ENCODE measurements around the gene HEPN1. TPM values are rescaled to one million over a fixed set of nuclear protein-coding genes. Genes with fewer than 3 reads are reported as not detected.
A peak's percentile ranks its signal among the peaks of the same experiment; 100 is the strongest.
"Not testable (repeated sequence)": the region's sequence is repeated elsewhere in the genome, so short reads cannot be mapped to it uniquely, and the experiment has no call there.

HEPN1 gene
- total RNA-seq, 2 experiments from 2014 or later = not detected

- CTCF ChIA-PET = interaction anchor here (0.6 to 2.6 kb wide), 7 partner anchors 17 to 621 kb away, joined by 3 to 8 read pairs (median 4); no protein-coding TSS in a partner anchor
- Mint-ChIP-seq H3K9me3 (peaks cover 2% of the 10 kb centered on the region), H3K4me3 (no peak within 1 kb of the TSS), H3K27ac (no peak within 1 kb of the TSS), H3K27me3 (ENCODE audit: low read depth) (no peaks in the 10 kb centered on the region), H3K36me3 (ENCODE audit: low read depth) (no peaks in the 10 kb centered on the region), H3K4me1 (ENCODE audit: low read depth) (peaks cover 7% of the 10 kb centered on the region)
- intact Hi-C loops (cut with micrococcal nuclease) = loop anchor here (1.0 to 10.0 kb wide), 12 partner anchors 34 to 933 kb away; partner anchors contain the start of genes EI24, HYLS1, SIAE and SPA17
- peak; percentile 97 for DNase-seq
Observed at GRCh38 chr11:124953753-124954589, 34.9 kb downstream of the HEPN1 start, which contains the start of gene CCDC15. CCDC15 (plus strand) TSS chr11:124954202; CDS start chr11:124954733, 531 bp downstream.

DNA sequence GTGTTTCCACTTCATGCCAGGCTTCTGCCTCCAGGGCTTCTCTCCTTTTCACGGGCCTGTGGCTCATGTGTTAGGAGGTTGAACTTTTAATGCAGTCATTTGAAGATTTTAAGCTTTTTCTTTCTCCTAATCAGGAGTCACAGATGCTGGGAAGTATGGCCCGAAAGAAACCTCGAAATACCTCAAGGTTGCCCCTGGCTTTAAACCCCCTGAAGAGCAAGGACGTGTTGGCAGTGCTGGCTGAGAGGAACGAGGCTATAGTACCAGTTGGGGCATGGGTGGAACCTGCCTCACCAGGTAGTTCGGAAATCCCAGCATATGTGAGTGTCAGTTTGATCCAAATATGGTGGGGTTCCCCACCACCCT is 35.5 kb downstream of the HEPN1 start:
- H3K27me3 Mint-ChIP-seq (ENCODE audit: low read depth) = no peaks in the 10 kb centered on the region

GRCh38 chr11:124955035-124955434 is 36.0 kb downstream of the HEPN1 start:
- no peaks in the 10 kb centered on the region for H3K36me3 Mint-ChIP-seq (ENCODE audit: low read depth)
- CTCF ChIA-PET = interaction anchor here (1.1 to 2.6 kb wide), 2 partner anchors 18 to 79 kb away, joined by 4 to 8 read pairs; no protein-coding TSS in a partner anchor
- no peak overlapping the region for H3K4me3 Mint-ChIP-seq
- H3K27me3 Mint-ChIP-seq (ENCODE audit: low read depth) = no peaks in the 10 kb centered on the region
- no peaks in the 10 kb centered on the region for H3K9me3 Mint-ChIP-seq
- peaks cover under 1% of the 10 kb centered on the region for H3K4me1 Mint-ChIP-seq (ENCODE audit: low read depth)
- no peak for DNase-seq
- intact Hi-C loops (cut with micrococcal nuclease) = loop anchor here (2.0 to 10.0 kb wide), 3 partner anchors 208 to 840 kb away; partner anchors contain the start of gene VWA5A
- no peak overlapping the region for H3K27ac Mint-ChIP-seq

More for the DNA sequence above, 35.5 kb downstream of the HEPN1 start:
- Mint-ChIP-seq H3K36me3 (ENCODE audit: low read depth) (no peaks in the 10 kb centered on the region), H3K4me3 (no peak overlapping the region), H3K4me1 (ENCODE audit: low read depth) (peaks cover 2% of the 10 kb centered on the region), H3K27ac (no peak overlapping the region), H3K9me3 (no peaks in the 10 kb centered on the region)
- CTCF ChIA-PET = interaction anchor here (1.1 to 2.6 kb wide), 3 partner anchors 18 to 187 kb away, joined by 4 to 8 read pairs (median 6); no protein-coding TSS in a partner anchor
- no peak for DNase-seq
- intact Hi-C loops (cut with micrococcal nuclease) = loop anchor here (1.0 to 10.0 kb wide), 12 partner anchors 34 to 933 kb away; partner anchors contain the start of genes EI24, HYLS1, SIAE and SPA17

DNA sequence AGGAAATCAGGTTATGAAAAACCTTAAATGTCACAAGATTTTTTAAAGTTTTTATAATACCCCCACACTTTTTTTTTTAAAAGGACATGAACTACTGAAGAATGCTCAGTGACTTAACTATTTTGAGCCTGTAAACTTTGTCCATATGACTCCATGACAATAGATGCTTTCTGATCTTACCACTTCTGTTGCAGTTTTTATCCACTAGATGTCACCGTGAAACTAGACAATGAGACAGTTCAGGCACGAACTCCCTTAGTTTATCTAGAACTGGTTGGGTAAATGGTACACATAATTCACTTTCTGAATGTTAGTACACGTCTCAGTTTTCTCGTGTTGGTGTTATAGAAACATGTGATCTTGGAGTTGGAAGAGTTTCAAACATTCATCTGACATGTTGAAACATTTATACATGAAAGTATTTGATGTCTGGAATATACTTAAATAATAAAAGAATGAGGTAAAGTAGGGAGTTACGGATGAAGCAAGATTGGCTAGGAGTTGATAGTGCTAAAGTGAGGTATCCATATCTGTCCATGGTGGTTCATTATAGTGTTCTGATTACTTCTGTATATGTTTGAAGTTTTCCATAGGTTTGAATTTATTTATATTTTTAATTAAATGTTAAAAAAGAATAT is 43.0 kb downstream of the HEPN1 start:
- Mint-ChIP-seq H3K4me3 (no peak overlapping the region), H3K9me3 (no peaks in the 10 kb centered on the region)
- no peak for DNase-seq

GRCh38 chr11:124968197-124968596 is 49.1 kb downstream of the HEPN1 start:
- H3K9me3 Mint-ChIP-seq; H3K4me3 Mint-ChIP-seq; intact Hi-C loops (cut with micrococcal nuclease); H3K4me1 Mint-ChIP-seq (ENCODE audit: low read depth); H3K36me3 Mint-ChIP-seq (ENCODE audit: low read depth); H3K27ac Mint-ChIP-seq; DNase-seq; H3K27me3 Mint-ChIP-seq (ENCODE audit: low read depth): not testable (repeated sequence)
- CTCF ChIA-PET = interaction anchor here (1.6 kb wide), 1 partner anchor 173 kb away, joined by 5 read pairs; no protein-coding TSS in a partner anchor

More for the DNA sequence above, 43.0 kb downstream of the HEPN1 start:
- CTCF ChIA-PET = interaction anchor here (0.6 to 5.1 kb wide), 2 partner anchors 179 to 209 kb away, joined by 3 to 31 read pairs; no protein-coding TSS in a partner anchor
- Mint-ChIP-seq H3K27ac (no peak overlapping the region), H3K36me3 (ENCODE audit: low read depth) (peaks cover 5% of the 10 kb centered on the region), H3K4me1 (ENCODE audit: low read depth) (no peaks in the 10 kb centered on the region), H3K27me3 (ENCODE audit: low read depth) (no peaks in the 10 kb centered on the region)
- intact Hi-C loops (cut with micrococcal nuclease) = loop anchor here (1.0 to 2.0 kb wide), 3 partner anchors 179 to 443 kb away; no protein-coding TSS in a partner anchor

Other genes with a start within 250 kb of the HEPN1 start
- 10 to 100 TPM in 1 of 2 experiments, 1 to 10 TPM in 1; 7.8 to 10.8 TPM for gene SIAE, start 245.5 kb upstream of the HEPN1 start, total RNA-seq
- 1 to 10 TPM; 3.9 to 5.1 TPM for gene SPA17, start 245.3 kb upstream of the HEPN1 start, total RNA-seq
- 10 to 100 TPM; 10.3 to 10.8 TPM for gene NRGN, start 179.3 kb upstream of the HEPN1 start, total RNA-seq
- under 1 TPM; 0.20 to 0.29 TPM for gene VSIG2, start 167.0 kb upstream of the HEPN1 start, total RNA-seq
- gene ESAM, start 157.0 kb upstream of the HEPN1 start, total RNA-seq = 1 to 10 TPM; 1.0 to 1.2 TPM
- 1 to 10 TPM; 3.8 to 4.2 TPM for gene MSANTD2, start 118.8 kb upstream of the HEPN1 start, total RNA-seq
- gene ROBO3, start 53.8 kb upstream of the HEPN1 start, total RNA-seq = 10 to 100 TPM; 24.2 to 24.5 TPM
- not detected for gene ROBO4, start 21.4 kb upstream of the HEPN1 start, total RNA-seq
- gene HEPACAM, start 16.8 kb downstream of the HEPN1 start, total RNA-seq = not detected
- 1 to 10 TPM; 6.1 to 7.3 TPM for gene CCDC15, start 35.0 kb downstream of the HEPN1 start, total RNA-seq
- under 1 TPM; 0.57 to 0.67 TPM for gene SLC37A2, start 144.1 kb downstream of the HEPN1 start, total RNA-seq
- gene TMEM218, start 192.4 kb downstream of the HEPN1 start, total RNA-seq = 10 to 100 TPM; 11.5 to 12.6 TPM
- gene PKNOX2, start 245.5 kb downstream of the HEPN1 start, total RNA-seq = not detected